Loucy (cell line): ENCODE measurements around the gene CFH.

Experiments used
- H2AFZ ChIP-seq: fragments of 200-600 bp; sonication (generic); 2 replicates; pipeline ENCODE4 v1.6.0; 2016; ENCODE audit warnings: antibody characterized with exemption, mild to moderate bottlenecking, low read length, moderate library complexity
- H3F3A ChIP-seq: fragments of 200-600 bp; 2 replicates; pipeline ENCODE4 v1.6.0; 2016; ENCODE audit warnings: antibody characterized with exemption, low read depth, mild to moderate bottlenecking
- H3K27me3 ChIP-seq: fragments of 200-600 bp; sonication (generic); 2 replicates; pipeline ENCODE4 v1.6.1; 2014; ENCODE audit warnings: low read length, mild to moderate bottlenecking; ENCODE audit not compliant: insufficient read depth, poor library complexity, severe bottlenecking
- H3K36me3 ChIP-seq: fragments of 200-600 bp; sonication (generic); 2 replicates; pipeline ENCODE4 v1.6.1; 2016; ENCODE audit warnings: low read length; ENCODE audit not compliant: insufficient read depth
- H3K4me1 ChIP-seq: fragments of 200-600 bp; sonication (generic); 2 replicates; pipeline ENCODE4 v1.5.1; 2014; ENCODE audit warnings: low read length, mild to moderate bottlenecking; ENCODE audit not compliant: insufficient read depth, poor library complexity, severe bottlenecking
- H3K4me2 ChIP-seq: fragments of 200-600 bp; sonication (generic); 2 replicates; pipeline ENCODE4 v1.6.0; 2014; ENCODE audit warnings: antibody characterized with exemption, low read length, low read depth, mild to moderate bottlenecking; ENCODE audit not compliant: poor library complexity, severe bottlenecking
- H3K4me3 ChIP-seq: fragments of 200-600 bp; sonication (generic); 2 replicates; pipeline ENCODE4 v1.5.1; 2014; ENCODE audit warnings: low read length, mild to moderate bottlenecking, mixed read lengths; ENCODE audit not compliant: poor library complexity, severe bottlenecking
- H3K79me2 ChIP-seq: fragments of 200-600 bp; sonication (generic); 2 replicates; pipeline ENCODE4 v1.6.1; 2014; ENCODE audit warnings: low read length; ENCODE audit not compliant: insufficient read depth
- H3K9ac ChIP-seq: fragments of 200-600 bp; sonication (generic); 2 replicates; pipeline ENCODE4 v1.6.0; 2014; ENCODE audit warnings: mild to moderate bottlenecking, low read depth, low read length, moderate library complexity; ENCODE audit not compliant: poor library complexity, severe bottlenecking
- H3K9me2 ChIP-seq: fragments of 200-600 bp; sonication (generic); replicated peaks from 2 replicates; pipeline ENCODE4 v1.6.1; 2016; ENCODE audit warnings: low read depth, low read length, mixed read lengths
- H3K9me3 ChIP-seq: fragments of 200-600 bp; sonication (generic); 2 replicates; pipeline ENCODE4 v1.6.1; 2014; ENCODE audit warnings: mild to moderate bottlenecking, antibody characterized with exemption, low read length, low read depth; ENCODE audit not compliant: insufficient read depth
- H4K20me1 ChIP-seq: fragments of 200-600 bp; sonication (generic); 2 replicates; pipeline ENCODE4 v1.6.0; 2014; ENCODE audit warnings: antibody characterized with exemption, low read length, mild to moderate bottlenecking; ENCODE audit not compliant: insufficient read depth, poor library complexity, severe bottlenecking
- CTCF ChIP-seq: fragments of 200-600 bp; sonication (generic); conservative IDR thresholded peaks from 2 replicates; pipeline ENCODE4 v1.5.1; 2014; ENCODE audit warnings: mild to moderate bottlenecking, antibody characterized with exemption, low read length
- EZH2phosphoT487 ChIP-seq: fragments of 200-600 bp; IDR thresholded peaks from 2 replicates; pipeline ENCODE4 v1.6.1; 2018; ENCODE audit warnings: antibody characterized with exemption, mild to moderate bottlenecking, moderate library complexity, borderline replicate concordance

Gene CFH

GRCh38 chr1:196608390-196609369 is 43.2 kb upstream of the CFH start, which contains the start of gene KCNT2:
Gene KCNT2, minus strand, starts transcription at chr1:196608440. Its CDS starts 131 bp downstream, at chr1:196608309.
- Histone ChIP-seq H2AFZ (peak within 1 kb of the TSS; percentile 78), H3K4me1 (peaks cover 8% of the 10 kb centered on the region), H3K9ac (no peak within 1 kb of the TSS), H3K36me3 (no peaks in the 10 kb centered on the region), H3K79me2 (no peaks in the 10 kb centered on the region), H3K9me2 (no peaks in the 10 kb centered on the region), H3K27me3 (peaks cover 12% of the 10 kb centered on the region), H3K4me2 (peak within 1 kb of the TSS; percentile 69), H4K20me1 (no peaks in the 10 kb centered on the region), H3K4me3 (peak within 1 kb of the TSS; percentile 66), H3K9me3 (no peaks in the 10 kb centered on the region), H3F3A (no peaks in the 10 kb centered on the region)
- TF ChIP-seq CTCF: no peak
- TF ChIP-seq EZH2phosphoT487: no peak

GRCh38 chr1:196609370-196609737 is 42.5 kb upstream of the CFH start:
- H4K20me1 ChIP-seq: no peaks in the 10 kb centered on the region
- H3K27me3 ChIP-seq: peaks cover 12% of the 10 kb centered on the region
- no peaks in the 10 kb centered on the region for H3K9me3 ChIP-seq
- H3K9ac ChIP-seq: no peak overlapping the region
- H3K4me1 ChIP-seq: peaks cover 8% of the 10 kb centered on the region
- no peak overlapping the region for H3K4me3 ChIP-seq
- H3K4me2 ChIP-seq: peak overlapping the region; percentile 69
- no peaks in the 10 kb centered on the region for H3K9me2 ChIP-seq
- H3F3A ChIP-seq: no peaks in the 10 kb centered on the region
- H3K36me3 ChIP-seq: no peaks in the 10 kb centered on the region
- TF ChIP-seq EZH2phosphoT487 (no peak), CTCF (no peak)
- H3K79me2 ChIP-seq: no peaks in the 10 kb centered on the region
- peak overlapping the region; percentile 78 for H2AFZ ChIP-seq

- Histone ChIP-seq H3K9ac (no peak overlapping the region), H3K4me2 (no peak overlapping the region), H3K9me2 (no peaks in the 10 kb centered on the region), H2AFZ (no peak overlapping the region), H4K20me1 (no peaks in the 10 kb centered on the region), H3K36me3 (no peaks in the 10 kb centered on the region), H3K4me3 (no peak overlapping the region), H3K4me1 (peaks cover 8% of the 10 kb centered on the region), H3F3A (no peaks in the 10 kb centered on the region), H3K27me3 (peaks cover 8% of the 10 kb centered on the region), H3K79me2 (no peaks in the 10 kb centered on the region), H3K9me3 (no peaks in the 10 kb centered on the region)
- no peak for TF ChIP-seq CTCF
- no peak for TF ChIP-seq EZH2phosphoT487
Measured at GRCh38 chr1:196611873-196612272, 40.0 kb upstream of the CFH start.
